K562 (cell line): Measurements from ENCODE around the gene AVPI1. TPM values are rescaled to one million over a fixed set of nuclear protein-coding genes. Genes with fewer than 3 reads are reported as not detected.

ENCODE experiments used
- C11orf30 ChIP-seq: fragments of 450-650 bp; IDR thresholded peaks from 2 replicates; pipeline ENCODE4 v1.6.1; 2016; ENCODE audit warnings: low read depth, mild to moderate bottlenecking
- EGR1 ChIP-seq: fragments of 450-650 bp; conservative IDR thresholded peaks from 2 replicates; pipeline ENCODE4 v1.6.1; 2017; ENCODE audit warnings: mild to moderate bottlenecking
- EHMT2 ChIP-seq: fragments of 450-650 bp; IDR thresholded peaks from 2 replicates; pipeline ENCODE4 v1.6.1; 2018; ENCODE audit warnings: antibody characterized with exemption
- EP400 ChIP-seq: fragments of 450-650 bp; IDR thresholded peaks from 2 replicates; pipeline ENCODE4 v1.6.1; 2017; ENCODE audit warnings: antibody characterized with exemption, mild to moderate bottlenecking, moderate library complexity
- FOXK2 ChIP-seq, 2 experiments: fragments of 450-650 bp; IDR thresholded peaks in 1 of 2; conservative IDR thresholded peaks in 1 of 2; 2 replicates each; pipeline ENCODE4 v1.6.1; 2016; ENCODE audit warnings: low read depth in 2 of 2, mild to moderate bottlenecking in 1 of 2
- GABPB1 ChIP-seq: sonication (generic); formaldehyde crosslinking; IDR thresholded peaks from 2 replicates; pipeline ENCODE4 v1.8.0; 2022; ENCODE audit warnings: mild to moderate bottlenecking, missing genetic modification reagents
- JUN ChIP-seq, 2 experiments: sonication (generic) in 1 of 2; formaldehyde crosslinking in 1 of 2; IDR thresholded peaks; 2 replicates each; pipeline versions ENCODE4 v1.6.1 to v1.8.0; 2012 to 2022; ENCODE audit warnings: borderline replicate concordance in 2 of 2, mild to moderate bottlenecking in 2 of 2, improper control_type of control experiment in 1 of 2, low read depth in 1 of 2, low read length in 1 of 2, missing genetic modification reagents in 1 of 2
- KDM1A ChIP-seq, 2 experiments: fragments of 450-650 bp; IDR thresholded peaks; 2 replicates each; pipeline ENCODE4 v1.6.1; 2016; ENCODE audit warnings: mild to moderate bottlenecking in 2 of 2
- MAX ChIP-seq: sonication (generic); formaldehyde crosslinking; IDR thresholded peaks from 2 replicates; pipeline ENCODE4 v1.9.0; 2022; ENCODE audit warnings: mild to moderate bottlenecking, missing genetic modification reagents
- MYNN ChIP-seq, 2 experiments: sonication (generic); formaldehyde crosslinking in 1 of 2; IDR thresholded peaks; 2 replicates each; pipeline versions ENCODE4 v1.5.0 to v1.6.1; 2016 to 2020; ENCODE audit warnings: antibody characterized with exemption in 1 of 2, missing genetic modification reagents in 1 of 2
- NCOR1 ChIP-seq: fragments of 450-650 bp; IDR thresholded peaks from 2 replicates; pipeline ENCODE4 v1.6.1; 2016; ENCODE audit warnings: mild to moderate bottlenecking, moderate library complexity
- POLR2G ChIP-seq: fragments of 200-400 bp; formaldehyde crosslinking; IDR thresholded peaks from 2 replicates; pipeline ENCODE4 v1.6.1; 2017; ENCODE audit warnings: low read depth, mild to moderate bottlenecking, antibody characterized with exemption, low read length, moderate library complexity
- RAD51 ChIP-seq: fragments of 450-650 bp; IDR thresholded peaks from 2 replicates; pipeline ENCODE4 v1.7.1; 2016; ENCODE audit warnings: low read depth, mild to moderate bottlenecking, borderline replicate concordance
- RBM25 ChIP-seq: fragments of 200-400 bp; formaldehyde crosslinking; IDR thresholded peaks from 2 replicates; pipeline ENCODE4 v1.6.1; 2018; ENCODE audit warnings: low read length, low read depth, moderate library complexity; ENCODE audit not compliant: severe bottlenecking
- SIX5 ChIP-seq, 2 experiments: IDR thresholded peaks; 2 replicates each; pipeline ENCODE4 v1.6.1; 2011; ENCODE audit warnings: low read length in 2 of 2, borderline replicate concordance in 1 of 2, low read depth in 1 of 2, mild to moderate bottlenecking in 1 of 2, moderate library complexity in 1 of 2; ENCODE audit not compliant: insufficient read depth in 1 of 2
- SMAD4 ChIP-seq: fragments of 250-450 bp; sonication (Bioruptor Pico); conservative IDR thresholded peaks from 2 replicates; pipeline ENCODE4 v1.8.0; 2021; ENCODE audit warnings: inconsistent platforms, mild to moderate bottlenecking, moderate library complexity
- TAF1 ChIP-seq: IDR thresholded peaks from 2 replicates; pipeline ENCODE4 v1.6.1; 2011; ENCODE audit warnings: mild to moderate bottlenecking, low read length, moderate library complexity; ENCODE audit not compliant: insufficient read depth, control insufficient read depth, severe bottlenecking; ENCODE audit errors: extremely low read depth
- TARDBP ChIP-seq: fragments of 450-650 bp; IDR thresholded peaks from 2 replicates; pipeline ENCODE4 v1.6.1; 2016
- ZFX ChIP-seq: sonication (generic); formaldehyde crosslinking; IDR thresholded peaks from 2 replicates; pipeline ENCODE4 v1.8.0; 2022; ENCODE audit warnings: mild to moderate bottlenecking, missing genetic modification reagents, moderate library complexity
- ZNF764 ChIP-seq: fragments of 250-450 bp; sonication (Bioruptor Pico); IDR thresholded peaks from 2 replicates; pipeline ENCODE4 v1.4.0; 2020; ENCODE audit warnings: low read depth, mild to moderate bottlenecking, moderate library complexity
- ZNF778 ChIP-seq: fragments of 450-650 bp; formaldehyde crosslinking; IDR thresholded peaks from 2 replicates; pipeline ENCODE4 v1.4.0; 2020; ENCODE audit warnings: mild to moderate bottlenecking, moderate library complexity
- polyA plus RNA-seq, 8 experiments: library from polyadenylated mRNA; depleted of rRNA in 4 of 8; stranded (reverse) in 5 of 8; unstranded in 3 of 8; fragments of >200 nt; fragmentation: Nextera tagmentation in 2 of 8; fragmentation: Illumina TruSeq in 1 of 8; extraction: Ambion mirVana in 2 of 8; extraction: Trizol in 1 of 8; gene quantifications; 2 replicates each; pipeline versions ENCODE4 v1.2.1 to v1.2.3, GENCODE V29; 2011 to 2014; ENCODE audit warnings: inconsistent platforms in 1 of 8, missing spikeins in 1 of 8
- total RNA-seq, 7 experiments: library from RNA; depleted of rRNA in 6 of 7; stranded (reverse); fragments of >200 nt in 6 of 7; fragmentation: Illumina TruSeq in 2 of 7; extraction: Trizol in 2 of 7; gene quantifications; 2 replicates each; pipeline versions ENCODE4 v1.2.1 to v1.2.3, GENCODE V29; 2011 to 2021; ENCODE audit warnings: low replicate concordance in 1 of 7

AVPI1 gene
- total and polyA plus RNA-seq, 9 of the 15 experiments (the other 6 are each of a cell fraction or from before 2014, with no cell fraction given), result 0.90 to 10.4 (median 7.4) TPM

DNA sequence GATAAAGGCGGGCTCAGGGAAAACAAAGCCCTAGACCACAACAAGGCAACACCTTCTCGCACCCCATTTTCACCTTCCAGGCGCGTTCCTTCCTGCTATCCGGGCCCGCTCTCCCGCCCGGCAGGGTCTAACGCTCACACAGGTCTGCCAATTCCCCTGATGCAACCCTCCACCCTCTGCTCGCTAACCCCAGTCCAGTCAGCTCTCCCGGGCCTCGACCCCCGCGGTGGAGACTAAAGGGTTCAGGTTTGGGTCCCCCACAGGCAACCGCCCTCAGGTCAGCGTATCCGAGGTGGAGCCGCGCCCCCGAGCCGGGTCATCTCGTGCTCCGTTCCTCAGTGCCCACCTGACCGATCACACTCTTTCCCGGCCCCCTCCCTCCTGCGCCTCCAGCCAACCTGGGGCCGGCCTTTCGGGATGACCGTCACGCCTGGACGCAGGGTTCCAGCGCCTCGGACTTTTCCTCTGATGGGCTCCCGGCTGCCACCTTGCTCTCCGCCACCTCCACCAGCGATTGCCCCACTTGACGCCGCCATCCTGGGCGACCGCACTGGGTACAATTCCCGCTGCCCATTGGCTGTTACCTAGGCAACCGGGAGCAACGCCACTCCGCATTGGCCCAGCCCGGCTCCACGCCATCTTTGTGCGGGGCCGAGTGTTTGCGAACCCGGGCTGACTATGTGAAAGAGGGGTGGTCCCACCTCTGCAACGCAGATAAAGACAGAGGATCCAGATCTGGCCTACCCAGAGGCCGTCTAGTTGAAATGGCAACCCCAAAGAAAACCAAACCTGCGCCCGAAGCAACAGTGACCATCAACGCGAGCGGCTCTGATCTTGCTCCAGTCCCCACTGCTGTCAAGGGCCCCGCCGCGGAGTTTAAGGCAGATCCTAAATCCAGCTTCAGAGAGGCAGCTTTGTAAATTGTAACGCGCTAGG lies 53.8 kb downstream of the AVPI1 start, which contains the start of gene MORN4 (continued):
- TF ChIP-seq NCOR1 (peak; percentile 88), KDM1A (IDR thresholded peaks at IDR 0.05) (no peak), GABPB1 (CRISPR knock-in tag) (0 out of 2 replicates have a peak, but pooled peaks have one; percentile 29), EGR1 (0 out of 2 replicates have a peak, but pooled peaks have one; percentile 18), ZFX (CRISPR knock-in tag) (peak; percentile 61), TARDBP (no peak), SMAD4 (CRISPR knock-in tag) (no peak), SIX5 (IDR thresholded peaks at IDR 0.05; ENCODE audit: borderline replicate concordance in 1 of 2, insufficient read depth in 1 of 2, low read depth in 1 of 2, low read length in 2 of 2) (peak; percentile 54 to 61; a peak in 3 of 4 replicates), EHMT2 (no peak), FOXK2 (conservative IDR thresholded peaks at IDR 0.05 in 1 of 2, IDR thresholded peaks at IDR 0.05 in 1 of 2; ENCODE audit: low read depth in 2 of 2) (0 out of 4 replicates have a peak, but pooled peaks of 1 of the 2 experiments have one; percentile 36), MAX (CRISPR knock-in tag) (peak; percentile 48; the same call in 1 of the 2 replicates), POLR2G (peak; percentile 88), TAF1 (peak; percentile 54), C11orf30 (peak; percentile 66), RBM25 (peak; percentile 88), MYNN (IDR thresholded peaks at IDR 0.05) (no peak), MYNN (CRISPR knock-in tag; IDR thresholded peaks at IDR 0.05) (no peak), JUN (IDR thresholded peaks at IDR 0.05; ENCODE audit: borderline replicate concordance, low read depth, low read length) (no peak), JUN (CRISPR knock-in tag; IDR thresholded peaks at IDR 0.05; ENCODE audit: borderline replicate concordance) (no peak), RAD51 (no peak; the same call in 1 of the 2 replicates), ZNF764 (CRISPR knock-in tag) (no peak), EP400 (peak; percentile 77), ZNF778 (CRISPR knock-in tag) (no peak)
